ENCODE measurements around the gene PCP4.

The PCP4 gene

DNA sequence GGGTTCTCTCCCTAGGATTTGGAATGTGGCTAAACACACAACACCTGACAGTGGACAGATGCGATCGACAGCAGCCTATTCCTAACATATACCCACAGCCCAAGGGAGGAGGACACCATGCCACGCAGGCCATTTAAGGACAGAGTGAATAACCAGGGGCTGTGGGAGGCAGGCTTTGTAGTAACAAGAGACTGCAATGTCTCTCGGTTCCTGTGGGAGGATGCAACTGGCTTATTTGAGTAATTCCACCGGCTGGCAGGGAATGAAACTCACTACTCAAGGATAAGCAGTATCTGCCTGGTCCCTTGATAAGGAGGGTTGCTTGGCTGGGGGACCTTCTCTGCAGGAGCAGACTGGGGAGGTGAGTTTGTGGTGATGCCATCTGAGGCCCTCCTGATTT is 109.6 kb downstream of the PCP4 start:
- no peak for DNase-seq

Data from NCI-H1105 (cell line).